NCI-H82 treated with DMSO at 0.1 percent for 48 hours (cell line): Measurements from ENCODE around the gene SCAANT1.

Experiments used
- DNase-seq: peaks from one replicate; lab custom pipeline; 2025; ENCODE audit not compliant: unreplicated experiment; lab: John Stamatoyannopoulos, UW

Gene SCAANT1

DNA sequence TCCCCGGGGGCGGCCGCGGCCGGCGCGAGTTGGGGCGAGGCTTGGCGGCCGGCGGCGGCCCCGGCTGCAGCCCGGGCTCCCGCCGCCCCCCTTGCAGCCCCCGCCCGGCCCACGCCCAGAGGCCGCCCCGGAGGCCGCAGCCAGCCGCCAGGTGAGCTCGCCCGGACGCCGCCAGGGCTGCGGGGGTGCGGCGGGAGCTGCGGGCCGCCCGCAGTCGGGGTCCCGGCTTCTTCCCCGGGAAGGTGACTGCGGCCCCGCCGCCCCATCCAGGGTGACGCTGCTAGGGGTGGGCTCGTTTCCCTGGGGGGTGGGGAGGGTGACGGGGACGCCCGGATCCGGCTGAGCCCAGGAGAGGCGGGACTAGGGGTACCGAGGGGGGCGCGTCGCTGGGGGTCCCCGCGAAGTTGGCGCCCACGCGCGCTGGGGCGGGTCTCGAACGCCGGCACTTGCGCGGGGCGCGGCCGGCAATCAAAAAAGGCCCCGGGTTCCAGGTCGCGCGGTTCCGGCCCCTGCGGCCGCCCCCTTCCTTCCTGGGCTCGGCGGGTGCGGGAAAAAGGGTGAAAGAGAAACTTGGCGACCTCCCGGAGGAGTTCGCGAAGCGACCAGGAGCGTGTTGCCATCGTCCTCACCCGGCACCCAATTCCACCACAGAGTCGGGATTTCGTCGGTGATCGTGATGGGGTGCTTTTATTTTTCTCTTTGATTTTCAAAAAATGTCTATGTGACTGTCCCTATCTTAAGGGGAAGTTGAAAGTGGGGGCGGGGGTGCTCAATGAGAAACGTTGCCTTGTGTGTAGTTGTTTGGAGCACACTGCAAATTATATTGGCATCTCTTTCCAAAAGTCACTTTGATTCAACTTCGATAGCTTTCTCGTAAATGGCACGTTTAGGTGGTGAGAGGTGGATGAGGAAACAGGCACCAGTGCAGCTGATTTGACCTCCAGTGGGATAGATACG lies 47.9 kb downstream of the SCAANT1 start:
- DNase-seq, result no peak

GRCh38 chr3:63863150-63864007 lies 48.8 kb downstream of the SCAANT1 start, which contains the start of the genes ATXN7 and THOC7:
Gene ATXN7 (plus strand): TSS chr3:63863867. CDS start chr3:63912599, 48,732 bp downstream.
Gene THOC7 (minus strand): TSS chr3:63863805. CDS start chr3:63863790, 15 bp downstream.
- DNase-seq, result no peak

GRCh38 chr3:63862804-63863149 lies 49.4 kb downstream of the SCAANT1 start:
- no peak for DNase-seq
